ENCODE results near the gene JARID2.
A peak's percentile ranks its signal among the peaks of the same experiment; 100 is the strongest.

The JARID2 gene

DNA sequence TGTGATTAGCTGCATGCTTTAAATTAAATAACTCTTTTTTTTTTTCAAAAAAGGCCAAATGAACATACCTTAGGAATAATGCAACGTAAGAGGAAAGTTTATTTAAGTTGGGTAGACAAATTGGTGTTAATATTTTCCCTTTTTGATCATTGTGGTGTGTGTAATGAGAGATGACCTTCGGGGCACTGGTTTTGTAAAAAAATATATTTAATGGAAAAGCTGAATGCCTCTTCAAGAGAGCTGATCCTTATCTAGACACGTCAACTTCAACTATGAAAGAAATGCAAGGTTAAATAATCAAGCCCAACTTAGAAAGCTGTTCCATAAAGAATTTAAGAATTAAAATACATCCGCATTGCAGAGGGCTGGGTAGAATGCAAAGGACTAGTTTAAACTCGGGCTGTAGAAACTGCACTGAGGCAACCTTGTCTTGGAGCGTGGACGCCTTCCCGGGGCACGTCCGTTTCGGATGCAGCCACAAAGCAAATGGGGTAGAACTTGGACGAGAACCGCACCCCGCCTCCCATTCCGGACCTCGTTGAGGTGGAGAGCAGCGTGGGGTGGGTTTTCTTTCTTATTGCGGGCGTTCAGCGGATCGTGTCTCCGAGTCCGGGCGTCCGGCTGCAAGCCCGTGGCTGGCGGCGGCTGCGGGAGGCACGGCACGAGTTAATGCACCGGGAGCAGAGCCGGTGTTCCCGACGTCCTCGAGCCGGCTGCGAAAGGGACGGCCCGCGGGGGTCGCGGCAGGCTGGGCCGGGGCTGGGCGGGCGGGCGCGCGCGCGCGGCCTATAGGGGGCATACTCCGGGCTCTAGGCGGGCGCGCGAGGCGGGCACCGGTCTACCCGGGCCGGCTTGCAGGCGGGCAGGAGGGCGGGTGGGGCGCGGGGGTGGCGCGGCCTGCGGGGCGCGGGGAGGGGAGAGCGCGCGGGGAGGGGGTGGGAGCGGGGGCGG lies 1.9 kb downstream of the JARID2 start:
- DNase-seq = peak; percentile 69

DNA sequence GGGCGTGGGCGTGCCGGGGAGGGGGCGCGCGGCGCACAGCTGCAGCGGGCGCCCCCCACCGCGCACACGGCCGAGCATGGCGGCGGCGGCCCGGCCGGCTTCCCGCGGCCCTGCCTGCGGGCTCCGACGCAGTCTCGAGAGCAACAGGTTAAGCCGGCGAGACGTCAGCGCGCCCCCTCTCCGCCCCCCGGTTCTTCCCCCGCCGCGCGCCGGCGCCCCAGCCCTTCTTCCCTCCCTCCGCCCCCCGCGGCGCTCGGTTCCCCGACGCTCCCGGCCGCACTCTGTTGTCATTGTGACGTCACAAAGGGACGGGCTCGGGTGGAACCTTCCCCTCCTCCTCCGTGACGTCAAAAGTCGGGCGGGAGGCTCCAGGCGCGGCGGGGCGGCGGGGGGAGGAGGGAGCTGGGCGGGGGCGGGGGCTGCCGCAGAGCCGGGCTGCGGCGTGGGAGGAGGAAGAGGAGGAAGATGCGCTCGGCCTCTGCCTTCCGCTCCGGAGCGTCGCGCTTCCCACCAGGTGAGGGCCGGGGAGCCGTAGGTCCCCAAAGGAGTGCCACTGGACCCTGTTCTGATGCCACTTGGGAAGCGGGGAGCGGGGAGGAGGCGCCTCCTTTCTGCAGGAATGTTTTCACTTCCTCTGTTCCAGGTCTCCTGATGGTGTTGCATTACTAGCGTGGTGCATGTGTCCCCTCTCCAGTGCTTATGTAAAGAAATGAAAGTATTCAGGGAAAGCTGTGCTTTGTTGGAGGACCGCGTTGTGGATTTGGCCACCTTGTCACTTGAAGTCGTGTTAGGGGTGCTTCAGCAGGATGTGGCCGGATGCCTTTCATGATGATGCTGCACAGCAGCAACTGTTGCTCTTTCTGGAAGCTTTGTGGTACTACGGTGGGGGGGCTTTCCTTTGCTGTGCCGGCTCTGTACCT lies 2.8 kb downstream of the JARID2 start:
- peak; percentile 92 for DNase-seq

DNA sequence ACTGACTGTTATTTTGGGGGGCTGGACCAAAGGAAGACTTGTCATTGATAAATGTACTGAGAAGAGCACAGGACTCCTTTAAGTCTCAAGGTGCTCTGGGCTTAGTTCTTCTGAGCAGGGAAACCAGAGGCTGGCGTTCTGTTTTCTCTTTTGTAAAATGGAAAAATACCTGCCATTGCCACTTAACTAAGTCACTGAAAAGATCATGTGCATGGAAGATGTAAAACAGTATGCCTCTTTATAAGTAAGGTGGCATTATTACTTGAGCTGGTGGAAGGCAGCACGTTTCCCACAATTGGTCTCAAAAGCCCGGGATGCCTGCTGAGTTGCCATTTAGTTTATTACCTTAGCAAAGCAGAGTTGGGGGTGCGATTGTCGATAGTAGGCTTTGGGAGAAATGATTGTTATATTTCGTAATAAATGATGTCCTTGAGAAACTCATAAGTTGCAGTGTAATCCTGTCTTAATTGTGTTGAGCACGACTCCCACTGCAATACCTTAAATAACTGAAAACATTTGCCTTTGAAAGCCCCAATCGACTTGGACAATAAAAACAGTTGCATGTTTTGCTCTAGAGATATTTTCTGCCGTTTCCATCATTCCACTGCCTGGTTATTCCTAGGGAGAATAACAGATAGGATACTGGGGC lies 3.6 kb downstream of the JARID2 start:
- no peak for DNase-seq

DNA sequence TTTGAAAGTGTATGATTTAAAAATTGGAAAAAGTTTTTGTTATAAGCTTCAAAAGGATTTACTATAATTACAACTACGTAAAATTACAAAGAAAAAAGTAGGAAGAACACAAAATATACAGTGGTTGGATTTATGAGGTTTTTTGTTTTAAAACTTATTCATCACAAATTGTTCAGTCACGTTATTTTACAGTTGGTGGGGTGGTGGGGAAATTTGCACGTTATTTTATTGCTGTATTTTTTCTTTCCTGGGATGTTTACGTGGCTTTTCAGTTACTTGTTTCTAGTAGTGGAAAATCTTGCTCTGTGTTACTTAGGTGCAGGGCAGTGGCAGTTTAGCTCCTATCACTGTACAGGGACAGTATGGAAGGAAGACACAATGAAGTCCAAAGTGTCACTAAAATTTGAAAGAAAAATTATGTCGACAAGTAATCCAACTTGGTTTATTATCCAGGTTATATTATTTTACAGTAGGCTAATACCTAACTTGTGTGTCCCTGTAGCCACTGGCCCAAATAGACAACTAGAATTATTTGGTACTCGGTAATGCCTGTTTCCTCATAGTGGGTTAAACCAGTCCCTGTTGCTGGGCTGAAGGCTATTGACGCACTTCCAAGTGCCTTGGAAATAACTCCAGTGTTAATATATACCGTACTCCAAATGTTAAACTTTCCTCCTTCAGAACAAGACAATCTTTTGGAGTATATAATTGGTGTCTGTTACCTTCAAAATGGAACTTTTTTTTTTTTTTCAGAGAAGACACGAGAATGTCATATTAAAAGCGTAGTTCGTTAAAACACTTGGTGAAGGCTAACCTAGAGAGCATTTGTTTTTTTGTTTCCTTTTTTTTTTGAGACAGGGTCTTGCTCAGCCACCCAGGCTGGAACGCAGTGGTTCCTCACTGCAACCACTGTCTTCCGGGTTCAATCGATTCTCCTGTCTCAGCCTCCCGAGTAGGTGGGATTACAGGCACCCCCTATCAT lies 4.6 kb downstream of the JARID2 start:
- DNase-seq = no peak

DNA sequence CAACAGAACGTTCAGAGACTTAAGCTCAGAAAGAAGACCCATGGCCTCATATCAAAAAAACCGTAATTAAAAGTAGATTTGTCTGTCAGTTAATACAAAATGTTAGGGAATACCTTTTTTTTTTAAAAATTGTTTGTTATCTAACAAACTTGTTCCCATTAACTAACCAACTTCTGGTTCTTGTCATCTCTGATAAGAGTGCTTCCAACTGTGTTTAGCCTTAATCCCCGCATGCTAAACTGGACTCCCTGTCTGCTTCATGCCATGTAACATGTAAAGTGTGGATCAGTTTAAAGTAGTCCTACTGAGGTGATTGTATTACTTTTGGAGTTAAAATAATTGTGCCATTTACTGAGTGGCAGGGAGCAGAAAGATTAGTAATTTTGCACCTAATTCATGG lies 6.3 kb downstream of the JARID2 start:
- DNase-seq = no peak

DNA sequence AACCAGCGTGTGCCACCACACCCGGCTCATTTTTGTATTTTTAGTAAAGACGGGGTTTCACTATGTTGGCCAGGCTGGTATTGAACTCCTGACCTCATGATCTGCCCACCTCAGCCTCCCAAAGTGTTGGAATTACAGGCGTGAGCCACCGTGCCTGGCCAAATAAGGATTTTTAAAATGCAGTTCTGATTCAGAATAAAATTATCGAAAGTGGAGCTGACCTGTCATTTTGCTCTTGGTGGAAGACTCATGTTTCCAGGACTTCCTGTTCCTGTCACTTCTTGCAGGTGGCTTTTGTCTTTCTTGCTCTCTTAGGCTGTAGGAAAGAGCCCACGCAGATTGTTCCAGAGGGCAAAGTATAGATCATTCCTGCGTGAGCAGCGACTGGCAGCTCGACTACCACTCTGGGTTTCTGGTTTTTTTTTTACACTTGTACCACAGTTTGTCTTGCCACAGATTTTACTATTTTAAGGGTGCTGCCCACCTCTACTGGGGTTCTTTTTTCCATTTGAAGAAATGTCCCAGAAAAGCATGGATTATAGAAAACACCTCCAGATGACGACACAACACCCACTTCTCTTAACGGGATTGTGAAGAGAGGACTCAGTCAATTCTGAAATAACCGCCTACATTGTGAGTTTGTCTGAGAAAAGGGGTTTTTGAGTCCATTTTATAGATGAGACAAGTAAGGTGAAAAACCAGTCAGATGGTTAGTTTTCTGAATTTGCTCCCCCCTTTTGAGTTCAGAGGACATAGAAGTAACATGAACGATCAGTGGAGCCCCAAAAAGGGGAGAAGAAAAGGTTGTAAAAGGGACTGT lies 7.5 kb downstream of the JARID2 start:
- DNase-seq = no peak

DNA sequence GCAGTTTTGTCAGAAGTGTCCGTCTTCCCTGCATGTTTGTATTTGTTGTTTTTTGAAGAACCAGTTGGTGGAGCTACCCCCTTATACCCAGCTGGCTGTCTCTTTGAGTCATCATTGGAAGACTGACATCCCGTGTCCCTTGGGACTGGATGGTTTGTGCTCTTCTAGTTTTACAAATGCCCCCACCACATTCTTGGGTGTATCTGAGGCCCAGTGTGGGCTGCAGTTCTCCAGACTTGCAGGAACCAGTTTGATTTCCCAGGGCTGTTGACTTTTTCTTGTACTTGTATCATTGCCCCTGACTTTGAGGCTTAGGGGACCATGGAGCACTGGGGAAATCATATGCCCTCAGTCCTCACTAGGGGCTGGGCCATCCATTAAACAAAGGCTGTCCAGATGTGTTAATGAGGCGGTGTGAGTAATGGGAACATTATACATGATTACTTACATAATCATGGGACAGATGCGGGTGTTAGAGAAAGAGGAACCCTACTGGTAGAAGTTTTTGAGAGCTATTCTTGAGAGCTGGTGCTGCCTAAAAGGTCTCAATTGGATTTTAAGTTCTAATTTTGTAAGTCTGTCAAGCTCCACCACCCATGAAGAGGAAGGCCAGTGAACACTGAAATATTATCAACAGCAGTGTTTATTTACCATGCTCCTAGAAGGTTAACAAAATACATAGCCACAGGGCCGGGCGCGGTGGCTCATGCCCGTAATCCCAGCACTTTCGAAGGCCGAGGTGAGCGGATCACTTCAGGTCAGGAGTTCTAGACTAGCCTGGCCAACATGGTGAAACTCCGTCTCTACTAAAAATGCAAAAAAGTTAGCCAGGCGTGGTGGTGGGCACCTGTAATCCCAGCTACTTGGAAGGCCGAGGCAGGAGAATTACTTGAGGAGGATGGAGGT lies 8.5 kb downstream of the JARID2 start:
- DNase-seq = no peak

DNA sequence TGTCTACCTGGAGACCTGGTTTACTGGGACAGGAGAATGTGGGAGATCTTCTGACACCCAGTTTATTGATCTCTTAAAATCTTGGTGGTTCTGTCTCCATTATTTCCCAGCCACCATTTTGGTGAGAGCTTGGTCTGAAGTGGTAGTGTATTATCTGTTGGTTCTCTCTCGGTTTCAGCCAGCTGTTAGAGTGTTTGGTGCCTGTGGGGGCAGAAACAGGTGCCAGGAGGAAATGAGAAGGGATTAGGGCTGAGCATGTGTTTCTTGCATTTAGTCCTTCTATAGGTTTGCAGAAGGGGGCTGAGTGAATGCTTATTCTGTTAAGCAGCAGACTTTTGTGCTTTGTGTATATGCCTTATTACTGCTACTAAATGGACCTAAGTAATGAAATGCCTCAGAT lies 9.6 kb downstream of the JARID2 start:
- no peak for DNase-seq

DNA sequence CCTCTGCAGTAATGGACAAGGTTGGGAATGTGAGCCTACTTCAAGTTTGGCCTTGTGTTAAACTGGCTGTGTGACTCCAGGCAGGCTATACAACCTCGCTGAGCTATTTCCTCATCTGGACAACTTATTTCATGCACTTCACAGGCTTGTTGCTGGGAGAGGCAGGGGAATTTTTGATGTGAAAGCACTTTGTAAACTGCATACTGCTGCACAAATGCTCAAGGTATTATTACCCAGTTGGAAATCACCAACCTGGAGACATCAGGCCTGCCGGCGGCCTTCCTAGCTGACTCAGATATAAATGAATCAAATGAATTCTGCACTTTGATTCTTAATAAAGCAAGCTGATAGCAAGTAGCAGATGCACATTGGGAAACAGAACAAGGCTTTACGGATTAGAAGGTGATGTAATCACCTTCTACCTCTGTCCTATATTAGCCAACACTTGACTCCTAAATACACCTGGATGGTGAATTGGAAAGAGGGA lies 10.1 kb downstream of the JARID2 start:
- DNase-seq = no peak

DNA sequence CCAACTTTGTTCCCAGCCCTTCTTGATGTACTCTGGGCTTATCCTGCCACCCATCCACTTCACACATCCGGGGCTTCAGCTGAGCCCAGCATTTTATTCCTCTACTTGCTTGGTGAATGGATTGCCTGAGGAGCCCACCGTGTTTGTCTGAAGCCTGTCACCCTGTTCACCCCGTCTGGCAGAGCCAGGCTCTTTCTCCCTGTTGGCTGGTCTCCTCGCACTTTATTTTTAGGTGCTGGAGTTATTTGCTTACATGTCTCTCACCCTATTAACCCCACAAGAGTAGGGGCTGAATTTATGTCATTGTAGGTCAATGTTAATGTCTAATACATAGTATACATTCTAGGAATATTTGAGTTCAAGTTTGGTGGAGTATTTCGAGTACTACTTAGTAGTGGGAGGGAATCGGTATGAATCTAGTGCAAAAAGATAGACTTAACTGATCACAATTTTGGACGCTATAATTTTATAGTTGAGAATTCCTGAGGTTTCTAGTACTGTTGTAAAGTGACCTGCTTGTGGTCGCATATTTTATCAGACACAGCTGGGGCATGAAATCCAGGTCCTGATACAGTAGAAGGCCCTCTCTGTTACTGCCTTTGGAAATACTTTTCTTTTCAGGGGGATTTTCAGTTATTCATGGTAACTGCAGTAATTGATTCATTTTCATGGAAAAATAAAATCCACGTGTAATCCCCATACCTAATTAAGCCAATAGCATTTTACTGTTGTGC lies 10.8 kb downstream of the JARID2 start:
- no peak for DNase-seq

DNA sequence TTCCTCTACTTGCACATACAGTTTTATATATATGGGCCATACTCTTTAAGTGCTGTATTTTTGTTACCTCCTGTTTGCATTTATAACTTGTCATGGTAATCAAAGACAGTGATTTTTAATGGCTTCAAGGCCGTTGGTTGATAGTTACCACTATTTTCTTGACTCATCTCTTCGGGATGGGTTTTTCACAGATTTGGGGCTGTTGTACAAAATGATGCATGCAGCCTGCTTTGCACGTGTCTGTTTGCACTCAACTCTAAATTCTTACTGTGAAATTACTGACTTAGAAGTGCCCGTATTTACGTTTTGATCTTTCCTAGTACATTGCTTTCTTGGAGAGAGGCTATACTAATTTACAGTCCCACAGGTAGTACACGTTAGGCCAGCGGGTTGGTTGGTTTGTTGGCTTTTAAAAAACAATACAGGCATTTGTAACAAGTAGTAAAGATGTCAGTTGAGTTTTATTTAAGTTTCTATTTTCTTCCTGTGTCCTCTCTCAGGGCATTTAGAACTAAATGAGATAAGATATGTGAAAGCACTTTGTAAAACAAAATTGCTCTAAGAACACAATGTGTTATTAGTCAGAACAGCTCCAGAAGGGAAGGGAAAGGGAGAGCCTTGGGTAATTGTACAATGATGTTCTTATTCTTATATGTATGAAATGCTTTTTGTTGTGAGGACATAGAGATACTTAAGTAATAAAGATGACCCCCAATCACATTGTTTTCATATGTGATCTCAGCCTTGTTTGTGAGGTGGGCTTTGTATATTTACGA lies 11.7 kb downstream of the JARID2 start:
- no peak for DNase-seq

DNA sequence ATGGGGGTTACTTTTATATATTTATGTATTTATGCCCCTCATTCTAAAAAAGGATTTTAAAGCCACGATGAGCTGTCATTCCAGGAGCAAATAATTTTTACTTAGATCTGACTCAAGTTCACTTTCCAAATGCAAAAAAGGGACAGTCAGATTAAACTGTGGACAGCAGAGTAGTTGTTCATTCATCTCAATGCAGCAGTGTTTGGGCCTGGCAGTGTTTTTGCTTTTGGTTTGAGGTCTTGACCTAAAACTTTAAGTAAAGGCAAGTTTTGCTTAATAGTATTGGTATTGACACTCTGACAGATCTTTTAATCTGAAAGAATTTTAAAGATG lies 13.9 kb downstream of the JARID2 start:
- no peak for DNase-seq

DNA sequence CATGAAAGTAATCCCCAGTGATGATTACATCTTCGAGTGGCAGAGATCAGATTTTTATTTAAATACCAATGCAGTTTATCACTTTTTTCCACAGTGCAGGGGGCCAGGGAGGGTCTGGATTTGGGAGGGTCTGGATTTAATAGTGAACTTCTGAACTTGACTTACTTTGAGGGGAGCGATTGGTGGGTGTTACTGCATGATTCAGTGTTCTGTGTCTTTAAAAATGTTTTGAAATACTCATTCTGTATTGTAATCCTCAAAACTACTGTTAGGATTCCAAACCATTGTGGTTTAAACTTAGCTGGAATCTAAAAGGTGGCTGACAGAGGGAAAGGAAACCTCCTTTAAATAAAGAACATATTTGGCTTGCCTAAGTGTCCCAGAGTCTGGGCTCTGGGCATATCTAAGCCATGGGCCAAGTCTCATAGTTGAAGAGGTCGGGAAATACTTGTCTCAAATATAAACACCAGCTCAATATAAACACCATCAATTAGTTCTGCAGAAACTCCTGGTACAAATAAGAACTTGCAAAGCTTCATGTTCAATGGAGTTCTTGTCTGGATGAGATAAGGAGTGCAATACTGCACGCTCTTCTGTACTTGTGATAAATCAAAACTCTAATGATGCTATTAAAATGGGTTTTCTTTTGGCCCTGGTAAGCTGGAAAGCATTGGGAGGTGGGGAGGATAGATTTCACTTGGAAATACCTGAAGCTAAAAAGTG lies 14.4 kb downstream of the JARID2 start:
- DNase-seq = no peak

DNA sequence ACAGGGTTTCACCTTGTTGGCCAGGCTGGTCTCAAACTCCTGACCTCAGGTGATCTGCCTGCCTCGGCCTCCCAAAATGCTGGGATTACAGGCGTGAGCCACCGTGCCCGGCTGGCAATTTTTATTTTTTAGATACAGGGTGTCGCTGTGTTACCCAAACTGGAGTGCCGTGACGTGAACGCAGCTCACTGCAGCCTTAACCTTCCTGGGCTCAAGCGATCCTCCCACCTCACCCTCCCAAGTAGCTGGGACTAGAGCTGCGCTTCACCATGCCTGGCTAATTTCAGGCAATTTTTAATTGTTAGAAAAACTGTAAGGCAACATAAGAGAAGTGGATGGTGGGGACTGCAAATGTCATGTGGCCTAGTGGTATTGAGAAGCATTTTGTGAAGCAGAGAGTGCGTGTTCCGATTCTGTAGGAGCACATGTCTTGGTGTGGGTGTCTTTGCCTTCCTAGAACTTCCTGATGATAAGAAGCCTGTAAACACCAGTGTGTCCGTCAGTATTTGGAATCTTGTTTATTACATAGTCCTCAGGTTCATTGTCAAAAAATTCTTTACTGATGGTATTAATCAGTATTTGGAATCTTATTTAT lies 18.0 kb downstream of the JARID2 start:
- no peak for DNase-seq

DNA sequence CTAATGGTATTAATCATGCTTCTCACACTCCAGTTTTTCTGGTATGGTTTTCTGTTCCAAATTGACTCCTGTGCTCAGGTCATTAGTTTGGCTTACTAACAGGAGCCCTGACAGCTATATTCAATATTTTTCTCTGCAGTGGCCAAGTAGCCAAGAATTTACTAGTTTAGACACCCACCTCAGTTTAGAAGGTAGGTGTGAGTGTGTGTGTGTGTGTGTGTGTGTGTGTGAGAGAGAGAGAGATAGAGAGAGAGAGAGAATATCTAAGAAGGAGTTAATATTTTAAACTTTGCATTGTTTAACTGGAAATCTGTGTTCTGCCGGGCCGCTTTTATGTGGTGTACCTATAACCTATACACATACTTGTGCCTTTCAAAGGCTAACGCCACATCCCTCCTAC lies 18.5 kb downstream of the JARID2 start:
- no peak for DNase-seq

DNA sequence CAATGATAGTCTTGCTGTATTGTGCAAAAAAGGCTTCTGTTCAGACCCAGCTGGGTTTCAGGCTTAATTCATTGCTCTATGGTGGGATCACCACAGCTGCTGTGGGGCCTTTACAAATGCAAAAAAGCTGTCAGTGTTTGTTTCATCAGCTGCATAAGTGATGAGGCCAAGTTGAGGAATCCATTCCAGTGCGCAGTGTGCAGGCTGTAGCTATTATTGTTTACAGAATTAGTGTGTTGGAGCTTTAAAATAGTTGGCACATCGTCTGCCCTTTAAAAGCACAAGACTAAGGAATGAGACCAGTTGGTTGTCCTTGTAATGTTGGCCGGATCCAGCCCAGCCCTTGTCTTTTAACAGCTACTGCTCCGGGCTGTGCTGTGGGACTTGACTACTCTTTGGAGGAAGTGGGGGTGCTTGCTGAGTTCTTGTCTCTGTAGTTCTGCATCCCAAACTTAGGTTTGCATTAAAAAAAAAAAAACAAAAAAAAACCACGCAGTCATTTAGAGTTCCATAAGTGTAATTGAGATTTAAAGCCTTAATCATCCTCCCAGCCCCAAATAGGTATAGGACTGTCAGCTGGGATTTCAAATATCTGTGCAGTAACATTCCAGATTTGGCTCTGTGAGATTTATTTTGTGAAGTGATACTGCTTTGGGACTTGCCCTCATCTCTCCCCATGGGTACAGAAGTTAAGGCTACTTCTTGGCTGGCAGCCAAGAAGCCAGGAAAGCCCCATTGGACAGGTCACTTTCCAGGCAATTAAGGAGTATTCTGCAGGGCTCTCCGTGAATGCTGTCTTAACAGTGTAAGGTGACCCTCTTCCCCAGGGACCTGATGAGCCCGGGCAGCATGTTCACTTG lies 19.3 kb downstream of the JARID2 start:
- no peak for DNase-seq
